ENCODE results near the gene GPX2. TPM values are rescaled to one million over a fixed set of nuclear protein-coding genes. Genes with fewer than 3 reads are reported as not detected.

Gene GPX2
- total RNA-seq, 1 donor from 2014 or later: not detected

DNA sequence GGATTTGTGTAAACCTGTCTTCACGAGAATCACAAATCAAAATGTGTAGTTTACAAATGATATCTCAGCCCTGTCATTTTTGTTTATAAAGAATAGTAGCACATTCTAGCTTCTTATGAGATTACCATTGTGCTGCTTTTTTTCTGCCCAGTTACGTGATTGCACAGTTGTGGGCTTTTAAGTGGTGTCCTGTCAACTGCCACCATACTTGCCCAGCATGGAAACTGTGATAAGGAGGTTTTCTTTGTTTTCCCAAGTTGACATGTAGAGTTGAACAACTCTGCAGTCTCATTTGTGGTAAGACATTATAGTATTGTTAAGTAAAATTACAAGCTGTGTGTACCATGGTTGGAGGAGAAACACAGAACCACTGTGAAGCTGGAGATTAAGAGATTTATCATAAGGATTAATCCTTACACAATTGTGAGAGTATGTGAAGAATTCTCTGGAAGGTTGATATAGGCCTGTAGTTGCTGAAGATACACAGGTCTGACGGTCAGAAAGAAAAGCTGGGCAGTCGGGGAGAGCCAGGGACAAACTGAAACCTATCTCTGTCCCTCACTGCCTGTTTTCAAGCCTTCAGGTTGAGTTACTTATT is 16.0 kb downstream of the GPX2 start:
- Mint-ChIP-seq H3K27me3 (ENCODE audit: low read depth, unreplicated experiment) (no peaks in the 10 kb centered on the region), H3K9me3 (ENCODE audit: unreplicated experiment) (no peaks in the 10 kb centered on the region), H3K4me3 (ENCODE audit: unreplicated experiment) (no peak overlapping the region), H3K27ac (ENCODE audit: unreplicated experiment) (no peak overlapping the region), H3K36me3 (ENCODE audit: low read depth, unreplicated experiment) (no peaks in the 10 kb centered on the region), H3K4me1 (ENCODE audit: low read depth, unreplicated experiment) (peaks cover 8% of the 10 kb centered on the region)
- H3K27ac ChIP-seq (ENCODE audit: low read depth, low read length): no peak overlapping the region
- TF ChIP-seq EZH2 (IDR thresholded peaks at IDR 0.05; ENCODE audit: insufficient read depth, low read length): no peak
- TF ChIP-seq CTCF (IDR thresholded peaks at IDR 0.05; ENCODE audit: insufficient read depth, low read depth, low read length): no peak
- H3K9me3 ChIP-seq (ENCODE audit: insufficient read depth, low read depth, low read length): no peaks in the 10 kb centered on the region
- no peak overlapping the region for H3K4me2 ChIP-seq (ENCODE audit: low read length)
- peaks cover 12% of the 10 kb centered on the region for H3K79me2 ChIP-seq (ENCODE audit: insufficient read depth, low read length)
- H3K4me3 ChIP-seq (ENCODE audit: insufficient read depth, low read depth, low read length): no peak overlapping the region
- no peaks in the 10 kb centered on the region for H3K4me1 ChIP-seq (ENCODE audit: insufficient read depth, low read length)
- H3K9ac ChIP-seq (ENCODE audit: low read length): no peak overlapping the region
- H3K36me3 ChIP-seq (ENCODE audit: insufficient read depth, low read length): peaks cover 26% of the 10 kb centered on the region
- DNase-seq (ENCODE audit: low read depth) (no peak), FAIRE-seq (no peak)
- H2AFZ ChIP-seq (ENCODE audit: low read depth, low read length): no peak overlapping the region
- H4K20me1 ChIP-seq (ENCODE audit: insufficient read depth, low read length): peaks cover 13% of the 10 kb centered on the region
- no peaks in the 10 kb centered on the region for H3K27me3 ChIP-seq (ENCODE audit: insufficient read depth, low read length)

DNA sequence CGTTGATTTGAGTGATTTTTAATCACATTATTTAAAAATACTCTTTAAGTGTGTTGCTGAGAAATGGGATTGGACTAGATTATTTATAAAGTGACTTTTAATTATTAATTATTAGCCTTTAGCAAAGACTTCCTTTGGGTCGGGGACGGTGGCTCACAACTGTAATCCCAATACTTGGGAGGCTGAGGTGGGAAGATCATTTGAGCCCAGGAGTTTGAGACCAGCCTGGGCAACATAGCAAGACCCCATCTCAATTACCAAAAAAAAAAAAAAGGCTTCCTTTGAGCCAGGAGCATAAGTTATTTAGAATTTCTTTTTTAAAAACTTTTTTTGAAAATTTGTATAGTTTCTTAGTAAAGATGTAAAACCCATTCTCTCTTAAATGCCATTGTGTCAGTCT is 19.5 kb downstream of the GPX2 start:
- no peaks in the 10 kb centered on the region for H3K36me3 Mint-ChIP-seq (ENCODE audit: low read depth, unreplicated experiment)

More for the DNA sequence above, 19.5 kb downstream of the GPX2 start:
- Histone ChIP-seq H3K27me3 (ENCODE audit: insufficient read depth, low read length) (no peaks in the 10 kb centered on the region), H4K20me1 (ENCODE audit: insufficient read depth, low read length) (peaks cover 14% of the 10 kb centered on the region), H3K36me3 (ENCODE audit: insufficient read depth, low read length) (peaks cover 19% of the 10 kb centered on the region), H3K9ac (ENCODE audit: low read length) (no peak overlapping the region), H3K79me2 (ENCODE audit: insufficient read depth, low read length) (peaks cover 31% of the 10 kb centered on the region), H3K9me3 (ENCODE audit: insufficient read depth, low read depth, low read length) (no peaks in the 10 kb centered on the region), H3K4me2 (ENCODE audit: low read length) (no peak overlapping the region), H3K4me3 (ENCODE audit: insufficient read depth, low read depth, low read length) (no peak overlapping the region), H2AFZ (ENCODE audit: low read depth, low read length) (no peak overlapping the region), H3K4me1 (ENCODE audit: insufficient read depth, low read length) (no peaks in the 10 kb centered on the region), H3K27ac (ENCODE audit: low read depth, low read length) (no peak overlapping the region)
- H3K9me3 Mint-ChIP-seq (ENCODE audit: unreplicated experiment): no peaks in the 10 kb centered on the region
- H3K27ac Mint-ChIP-seq (ENCODE audit: unreplicated experiment): no peak overlapping the region
- FAIRE-seq (no peak), DNase-seq (ENCODE audit: low read depth) (no peak)
- no peak for TF ChIP-seq CTCF (IDR thresholded peaks at IDR 0.05; ENCODE audit: insufficient read depth, low read depth, low read length)
- no peak for TF ChIP-seq EZH2 (IDR thresholded peaks at IDR 0.05; ENCODE audit: insufficient read depth, low read length)
- H3K4me3 Mint-ChIP-seq (ENCODE audit: unreplicated experiment): no peak overlapping the region
- H3K27me3 Mint-ChIP-seq (ENCODE audit: low read depth, unreplicated experiment): no peaks in the 10 kb centered on the region
- peaks cover 16% of the 10 kb centered on the region for H3K4me1 Mint-ChIP-seq (ENCODE audit: low read depth, unreplicated experiment)
